HEK293 (cell line): ENCODE measurements around the gene KIF18A.

ENCODE experiments used
- GLI4 ChIP-seq: fragments of 450-650 bp; formaldehyde crosslinking; IDR thresholded peaks from 2 replicates; pipeline ENCODE4 v1.5.1; 2016; ENCODE audit warnings: missing biosample characterization, missing genetic modification characterization
- GLIS1 ChIP-seq: fragments of 450-650 bp; formaldehyde crosslinking; IDR thresholded peaks from 2 replicates; pipeline ENCODE4 v1.5.1; 2016; ENCODE audit warnings: missing biosample characterization, missing genetic modification characterization
- KLF1 ChIP-seq: fragments of 450-650 bp; formaldehyde crosslinking; IDR thresholded peaks from 2 replicates; pipeline ENCODE4 v1.5.1; 2016; ENCODE audit warnings: missing biosample characterization, missing genetic modification characterization
- KLF10 ChIP-seq: fragments of 450-650 bp; IDR thresholded peaks from 2 replicates; pipeline ENCODE4 v1.5.1; 2018; ENCODE audit warnings: missing biosample characterization, mild to moderate bottlenecking, missing genetic modification characterization
- PATZ1 ChIP-seq: fragments of 450-650 bp; formaldehyde crosslinking; IDR thresholded peaks from 2 replicates; pipeline ENCODE4 v1.5.1; 2016; ENCODE audit warnings: missing biosample characterization, missing genetic modification characterization
- PRDM2 ChIP-seq: fragments of 450-650 bp; formaldehyde crosslinking; IDR thresholded peaks from 2 replicates; pipeline ENCODE4 v1.5.1; 2016; ENCODE audit warnings: missing biosample characterization, missing genetic modification characterization, borderline replicate concordance
- PRDM4 ChIP-seq: fragments of 450-650 bp; formaldehyde crosslinking; IDR thresholded peaks from 2 replicates; pipeline ENCODE4 v1.5.1; 2017; ENCODE audit warnings: missing biosample characterization, missing genetic modification characterization
- SP7 ChIP-seq: fragments of 450-650 bp; formaldehyde crosslinking; IDR thresholded peaks from 2 replicates; pipeline ENCODE4 v1.5.1; 2016; ENCODE audit warnings: missing biosample characterization, missing genetic modification characterization
- YY1 ChIP-seq: fragments of 450-650 bp; formaldehyde crosslinking; IDR thresholded peaks from 2 replicates; pipeline ENCODE4 v1.5.1; 2018; ENCODE audit warnings: missing biosample characterization, missing genetic modification characterization
- YY2 ChIP-seq: fragments of 450-650 bp; formaldehyde crosslinking; IDR thresholded peaks from 2 replicates; pipeline ENCODE4 v1.5.1; 2016; ENCODE audit warnings: missing biosample characterization, missing genetic modification characterization
- ZNF146 ChIP-seq: fragments of 450-650 bp; formaldehyde crosslinking; IDR thresholded peaks from 2 replicates; pipeline ENCODE4 v1.5.1; 2016; ENCODE audit warnings: missing biosample characterization, missing genetic modification characterization
- ZNF2 ChIP-seq: fragments of 450-650 bp; formaldehyde crosslinking; IDR thresholded peaks from 2 replicates; pipeline ENCODE4 v1.5.1; 2016; ENCODE audit warnings: missing biosample characterization, missing genetic modification characterization
- ZNF223 ChIP-seq: fragments of 450-650 bp; formaldehyde crosslinking; IDR thresholded peaks from 2 replicates; pipeline ENCODE4 v1.5.1; 2016; ENCODE audit warnings: missing biosample characterization, missing genetic modification characterization
- ZNF335 ChIP-seq: fragments of 450-650 bp; formaldehyde crosslinking; conservative IDR thresholded peaks from 2 replicates; pipeline ENCODE4 v1.5.1; 2016; ENCODE audit warnings: missing biosample characterization, missing genetic modification characterization
- ZNF354C ChIP-seq: fragments of 450-650 bp; formaldehyde crosslinking; IDR thresholded peaks from 2 replicates; pipeline ENCODE4 v1.5.1; 2016; ENCODE audit warnings: missing biosample characterization, missing genetic modification characterization, low read depth, borderline replicate concordance
- ZNF391 ChIP-seq: fragments of 450-650 bp; formaldehyde crosslinking; IDR thresholded peaks from 2 replicates; pipeline ENCODE4 v1.5.1; 2016; ENCODE audit warnings: low read depth, missing biosample characterization, missing genetic modification characterization, borderline replicate concordance
- ZNF404 ChIP-seq: fragments of 450-650 bp; formaldehyde crosslinking; IDR thresholded peaks from 2 replicates; pipeline ENCODE4 v1.5.1; 2017; ENCODE audit warnings: missing biosample characterization, missing genetic modification characterization
- ZNF473 ChIP-seq: fragments of 450-650 bp; formaldehyde crosslinking; IDR thresholded peaks from 2 replicates; pipeline ENCODE4 v1.5.1; 2017; ENCODE audit warnings: missing biosample characterization, missing genetic modification characterization
- ZNF501 ChIP-seq: fragments of 450-650 bp; formaldehyde crosslinking; IDR thresholded peaks from 2 replicates; pipeline ENCODE4 v1.5.1; 2016; ENCODE audit warnings: missing biosample characterization, missing genetic modification characterization
- ZNF530 ChIP-seq: fragments of 450-650 bp; formaldehyde crosslinking; IDR thresholded peaks from 2 replicates; pipeline ENCODE4 v1.5.1; 2016; ENCODE audit warnings: low read depth, missing biosample characterization, missing genetic modification characterization
- ZNF580 ChIP-seq: fragments of 450-650 bp; formaldehyde crosslinking; IDR thresholded peaks from 2 replicates; pipeline ENCODE4 v1.5.1; 2016; ENCODE audit warnings: missing biosample characterization, missing genetic modification characterization
- ZNF629 ChIP-seq: fragments of 450-650 bp; formaldehyde crosslinking; IDR thresholded peaks from 2 replicates; pipeline ENCODE4 v1.5.1; 2017; ENCODE audit warnings: missing biosample characterization, missing genetic modification characterization
- ZNF660 ChIP-seq: fragments of 450-650 bp; IDR thresholded peaks from 2 replicates; pipeline ENCODE4 v1.5.1; 2018; ENCODE audit warnings: missing biosample characterization, mild to moderate bottlenecking, missing genetic modification characterization
- ZNF692 ChIP-seq: fragments of 450-650 bp; formaldehyde crosslinking; IDR thresholded peaks from 2 replicates; pipeline ENCODE4 v1.5.1; 2016; ENCODE audit warnings: missing biosample characterization, missing genetic modification characterization
- ZNF777 ChIP-seq: fragments of 450-650 bp; formaldehyde crosslinking; IDR thresholded peaks from 2 replicates; pipeline ENCODE4 v1.5.1; 2017; ENCODE audit warnings: missing biosample characterization, missing genetic modification characterization, borderline replicate concordance

KIF18A gene

GRCh38 chr11:28110108-28110820 lies 2.3 kb upstream of the KIF18A start (continued):
- TF ChIP-seq GLI4: peak; percentile 86; the same call in 1 of the 2 replicates
- peak; percentile 72; the same call in 1 of the 2 replicates for TF ChIP-seq KLF10
- peak; percentile 58 for TF ChIP-seq ZNF692 (tag by site-specific recombination)
- peak; percentile 50; the same call in 1 of the 2 replicates for TF ChIP-seq ZNF580
- TF ChIP-seq ZNF223: no peak
- TF ChIP-seq PRDM4: peak; percentile 28; the same call in 1 of the 2 replicates
- 0 out of 2 replicates have a peak, but pooled peaks have one; percentile 57 for TF ChIP-seq PRDM2 (tag by site-specific recombination)
- TF ChIP-seq ZNF473 (tag by site-specific recombination): no peak
- TF ChIP-seq ZNF391: peak; percentile 63; the same call in 1 of the 2 replicates
- TF ChIP-seq ZNF777 (tag by site-specific recombination): peak; percentile 74; the same call in 1 of the 2 replicates
- TF ChIP-seq ZNF146 (tag by site-specific recombination): peak; percentile 48; the same call in 1 of the 2 replicates
- no peak for TF ChIP-seq ZNF530 (tag by site-specific recombination)
- TF ChIP-seq ZNF501: peak; percentile 81
- TF ChIP-seq ZNF629 (tag by site-specific recombination): peak; percentile 57
- TF ChIP-seq GLIS1 (tag by site-specific recombination): 0 out of 2 replicates have a peak, but pooled peaks have one; percentile 7
- peak; percentile 38; the same call in 1 of the 2 replicates for TF ChIP-seq KLF1 (tag by site-specific recombination)
- TF ChIP-seq ZNF404 (tag by site-specific recombination): no peak
- peak; percentile 96 for TF ChIP-seq ZNF660 (tag by site-specific recombination)
- no peak for TF ChIP-seq ZNF354C
- peak; percentile 62; the same call in 1 of the 2 replicates for TF ChIP-seq SP7 (tag by site-specific recombination)
- peak; percentile 91 for TF ChIP-seq ZNF2 (tag by site-specific recombination)
- peak; percentile 61 for TF ChIP-seq ZNF335 (tag by site-specific recombination)
- peak; percentile 88 for TF ChIP-seq YY2 (tag by site-specific recombination)
- TF ChIP-seq YY1 (tag by site-specific recombination): peak; percentile 77; the same call in 1 of the 2 replicates
- TF ChIP-seq PATZ1 (tag by site-specific recombination): peak; percentile 45; the same call in 1 of the 2 replicates
